ENCODE results near the gene IMPA2. TPM values are rescaled to one million over a fixed set of nuclear protein-coding genes. Genes with fewer than 3 reads are reported as not detected.

Gene IMPA2
- total RNA-seq, 1 experiment from 2014 or later, result 12.8 TPM

DNA sequence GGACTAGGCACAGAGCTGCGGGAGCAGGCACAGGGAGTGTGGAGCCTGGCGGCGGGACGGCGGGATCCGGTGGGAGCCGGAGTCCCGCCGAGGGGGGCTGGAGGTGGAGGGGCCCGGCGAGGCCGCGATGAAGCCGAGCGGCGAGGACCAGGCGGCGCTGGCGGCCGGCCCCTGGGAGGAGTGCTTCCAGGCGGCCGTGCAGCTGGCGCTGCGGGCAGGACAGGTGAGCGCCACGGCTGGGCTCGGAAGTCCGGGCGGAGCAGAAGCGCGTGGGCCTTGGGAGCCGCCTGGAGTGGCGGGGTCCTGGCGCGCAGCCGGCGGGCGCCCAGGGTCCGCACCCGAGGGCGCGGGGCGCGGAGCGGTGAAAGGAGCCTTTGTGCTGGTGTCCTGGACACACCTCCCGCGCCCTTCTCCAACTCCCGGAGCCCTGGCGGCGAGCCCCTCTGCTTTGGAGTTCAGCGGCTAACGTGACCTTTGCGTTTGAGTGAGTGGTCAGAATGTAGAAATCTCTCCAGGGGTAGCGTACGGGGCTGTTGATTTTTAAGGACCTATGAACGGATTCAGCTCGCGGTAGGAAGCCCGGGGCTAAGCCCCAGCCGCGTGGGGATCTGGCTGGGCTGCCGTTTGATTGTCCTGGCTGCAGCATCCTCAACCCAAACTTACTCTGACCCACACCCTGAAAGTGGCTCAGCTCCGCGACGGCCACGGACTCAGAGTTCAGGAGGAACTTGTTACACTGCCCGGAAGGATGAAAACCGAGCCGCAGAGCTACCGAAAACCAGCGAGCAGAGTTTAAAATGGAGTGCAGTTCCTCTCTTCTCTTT, 448 bp downstream of the IMPA2 start:
- POLR2A ChIA-PET, result interaction anchor here (0.6 to 4.7 kb wide), 21 partner anchors 11 to 395 kb away, joined by 3 to 97 read pairs (median 10); partner anchors contain the start of genes AFG3L2 and MPPE1
- no peaks in the 10 kb centered on the region for H3K9me3 Mint-ChIP-seq (ENCODE audit: unreplicated experiment)
- peak overlapping the region; percentile 75 for H3K4me3 Mint-ChIP-seq (ENCODE audit: unreplicated experiment)
- no TSS peak for BruUV-seq (replicated peaks)
- no peaks in the 10 kb centered on the region for H3K27me3 Mint-ChIP-seq (ENCODE audit: insufficient read depth, unreplicated experiment)
- peaks cover 10% of the 10 kb centered on the region for H3K4me1 Mint-ChIP-seq (ENCODE audit: insufficient read depth, unreplicated experiment)
- intact Hi-C loops (cut with micrococcal nuclease), result loop anchor here (1.0 to 5.0 kb wide), 3 partner anchors 13 to 129 kb away; partner anchors contain the start of gene CHMP1B
- H3K27ac Mint-ChIP-seq (ENCODE audit: low read depth, unreplicated experiment), result peak overlapping the region; percentile 9
- DNase-seq (ENCODE audit: unreplicated experiment), result peak; percentile 38
- CTCF ChIA-PET, result interaction anchor here (0.5 to 4.9 kb wide), 9 partner anchors 14 to 328 kb away, joined by 3 to 36 read pairs (median 3); no protein-coding TSS in a partner anchor
- no peaks in the 10 kb centered on the region for H3K36me3 Mint-ChIP-seq (ENCODE audit: insufficient read depth, unreplicated experiment)
- TF ChIP-seq, protein P1, sequence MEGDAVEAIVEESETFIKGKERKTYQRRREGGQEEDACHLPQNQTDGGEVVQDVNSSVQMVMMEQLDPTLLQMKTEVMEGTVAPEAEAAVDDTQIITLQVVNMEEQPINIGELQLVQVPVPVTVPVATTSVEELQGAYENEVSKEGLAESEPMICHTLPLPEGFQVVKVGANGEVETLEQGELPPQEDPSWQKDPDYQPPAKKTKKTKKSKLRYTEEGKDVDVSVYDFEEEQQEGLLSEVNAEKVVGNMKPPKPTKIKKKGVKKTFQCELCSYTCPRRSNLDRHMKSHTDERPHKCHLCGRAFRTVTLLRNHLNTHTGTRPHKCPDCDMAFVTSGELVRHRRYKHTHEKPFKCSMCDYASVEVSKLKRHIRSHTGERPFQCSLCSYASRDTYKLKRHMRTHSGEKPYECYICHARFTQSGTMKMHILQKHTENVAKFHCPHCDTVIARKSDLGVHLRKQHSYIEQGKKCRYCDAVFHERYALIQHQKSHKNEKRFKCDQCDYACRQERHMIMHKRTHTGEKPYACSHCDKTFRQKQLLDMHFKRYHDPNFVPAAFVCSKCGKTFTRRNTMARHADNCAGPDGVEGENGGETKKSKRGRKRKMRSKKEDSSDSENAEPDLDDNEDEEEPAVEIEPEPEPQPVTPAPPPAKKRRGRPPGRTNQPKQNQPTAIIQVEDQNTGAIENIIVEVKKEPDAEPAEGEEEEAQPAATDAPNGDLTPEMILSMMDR (IDR thresholded peaks at IDR 0.05; ENCODE audit: unreplicated experiment), result no peak

DNA sequence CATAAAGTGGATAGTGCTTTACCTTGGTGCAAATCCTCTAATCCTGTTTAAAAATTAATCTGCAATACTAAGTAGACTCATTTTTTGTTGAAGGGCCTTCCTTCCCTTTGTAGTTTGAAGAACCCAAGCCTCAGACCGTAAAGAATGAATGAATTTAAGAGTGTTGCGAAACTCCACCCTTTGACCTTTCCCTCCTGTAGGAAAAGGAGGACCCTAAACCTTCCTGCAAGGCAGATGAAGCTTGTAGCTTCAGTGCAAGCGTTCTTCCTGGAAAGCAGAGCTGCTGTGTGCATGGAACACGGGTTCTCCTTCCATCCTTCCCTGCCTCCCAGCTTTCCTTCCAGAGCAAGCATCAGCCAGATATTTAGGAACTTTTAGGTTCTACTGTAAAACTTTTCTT, 1.7 kb downstream of the IMPA2 start:
- CTCF ChIA-PET, result interaction anchor here (0.6 to 4.9 kb wide), 7 partner anchors 10 to 250 kb away, joined by 3 to 36 read pairs (median 3); no protein-coding TSS in a partner anchor
- intact Hi-C loops (cut with micrococcal nuclease), result loop anchor here (5.0 kb wide), 1 partner anchor 131 kb away; the partner anchor contains the start of gene CHMP1B
- no peaks in the 10 kb centered on the region for H3K9me3 Mint-ChIP-seq (ENCODE audit: unreplicated experiment)
- no peak overlapping the region for H3K27ac Mint-ChIP-seq (ENCODE audit: low read depth, unreplicated experiment)
- no peaks in the 10 kb centered on the region for H3K27me3 Mint-ChIP-seq (ENCODE audit: insufficient read depth, unreplicated experiment)
- peak overlapping the region; percentile 75 for H3K4me3 Mint-ChIP-seq (ENCODE audit: unreplicated experiment)
- peaks cover 10% of the 10 kb centered on the region for H3K4me1 Mint-ChIP-seq (ENCODE audit: insufficient read depth, unreplicated experiment)
- DNase-seq (ENCODE audit: unreplicated experiment), result no peak
- POLR2A ChIA-PET, result interaction anchor here (0.7 to 4.7 kb wide), 10 partner anchors 10 to 246 kb away, joined by 3 to 97 read pairs (median 6); no protein-coding TSS in a partner anchor
- TF ChIP-seq, protein P1 (IDR thresholded peaks at IDR 0.05; ENCODE audit: unreplicated experiment), result no peak
- H3K36me3 Mint-ChIP-seq (ENCODE audit: insufficient read depth, unreplicated experiment), result no peaks in the 10 kb centered on the region
- TSS peak; percentile 26 for BruUV-seq (replicated peaks)

GRCh38 chr18:11983592-11983991, 2.3 kb downstream of the IMPA2 start:
- peaks cover 10% of the 10 kb centered on the region for H3K4me1 Mint-ChIP-seq (ENCODE audit: insufficient read depth, unreplicated experiment)
- no peaks in the 10 kb centered on the region for H3K36me3 Mint-ChIP-seq (ENCODE audit: insufficient read depth, unreplicated experiment)
- TF ChIP-seq, protein P1 (IDR thresholded peaks at IDR 0.05; ENCODE audit: unreplicated experiment), result no peak
- H3K4me3 Mint-ChIP-seq (ENCODE audit: unreplicated experiment), result no peak overlapping the region
- H3K9me3 Mint-ChIP-seq (ENCODE audit: unreplicated experiment), result no peaks in the 10 kb centered on the region
- ChIA-PET CTCF (interaction anchor here (0.6 to 4.9 kb wide), 6 partner anchors 10 to 250 kb away, joined by 3 to 36 read pairs (median 3); no protein-coding TSS in a partner anchor), POLR2A (interaction anchor here (0.7 to 4.7 kb wide), 9 partner anchors 9 to 246 kb away, joined by 3 to 97 read pairs (median 4); no protein-coding TSS in a partner anchor)
- no peaks in the 10 kb centered on the region for H3K27me3 Mint-ChIP-seq (ENCODE audit: insufficient read depth, unreplicated experiment)
- no TSS peak for BruUV-seq (replicated peaks)
- DNase-seq (ENCODE audit: unreplicated experiment), result no peak
- no peak overlapping the region for H3K27ac Mint-ChIP-seq (ENCODE audit: low read depth, unreplicated experiment)
- intact Hi-C loops (cut with micrococcal nuclease), result loop anchor here (5.0 kb wide), 1 partner anchor 131 kb away; the partner anchor contains the start of gene CHMP1B

GRCh38 chr18:11984091-11984490, 2.8 kb downstream of the IMPA2 start:
- no peak overlapping the region for H3K4me3 Mint-ChIP-seq (ENCODE audit: unreplicated experiment)
- H3K4me1 Mint-ChIP-seq (ENCODE audit: insufficient read depth, unreplicated experiment), result peaks cover 10% of the 10 kb centered on the region
- POLR2A ChIA-PET, result interaction anchor here (0.6 to 4.7 kb wide), 6 partner anchors 9 to 250 kb away, joined by 3 to 97 read pairs (median 4); no protein-coding TSS in a partner anchor
- no peak overlapping the region for H3K27ac Mint-ChIP-seq (ENCODE audit: low read depth, unreplicated experiment)
- DNase-seq (ENCODE audit: unreplicated experiment), result no peak
- no peaks in the 10 kb centered on the region for H3K9me3 Mint-ChIP-seq (ENCODE audit: unreplicated experiment)
- no TSS peak for BruUV-seq (replicated peaks)
- TF ChIP-seq, protein P1 (IDR thresholded peaks at IDR 0.05; ENCODE audit: unreplicated experiment), result no peak
- intact Hi-C loops (cut with micrococcal nuclease), result loop anchor here (5.0 kb wide), 1 partner anchor 132 kb away; the partner anchor contains the start of gene CHMP1B
- CTCF ChIA-PET, result interaction anchor here (1.1 to 4.9 kb wide), 2 partner anchors 9 to 12 kb away, joined by 3 to 36 read pairs; no protein-coding TSS in a partner anchor
- H3K36me3 Mint-ChIP-seq (ENCODE audit: insufficient read depth, unreplicated experiment), result no peaks in the 10 kb centered on the region
- H3K27me3 Mint-ChIP-seq (ENCODE audit: insufficient read depth, unreplicated experiment), result no peaks in the 10 kb centered on the region
